GM21786 (cell line): ENCODE results near the gene GDPD2.

ENCODE experiments used
- ATAC-seq: cut with Tn5 transposase; IDR thresholded peaks from one replicate; pipeline ENCODE4 v1.9.1; 2021; ENCODE audit not compliant: unreplicated experiment

Gene GDPD2

DNA sequence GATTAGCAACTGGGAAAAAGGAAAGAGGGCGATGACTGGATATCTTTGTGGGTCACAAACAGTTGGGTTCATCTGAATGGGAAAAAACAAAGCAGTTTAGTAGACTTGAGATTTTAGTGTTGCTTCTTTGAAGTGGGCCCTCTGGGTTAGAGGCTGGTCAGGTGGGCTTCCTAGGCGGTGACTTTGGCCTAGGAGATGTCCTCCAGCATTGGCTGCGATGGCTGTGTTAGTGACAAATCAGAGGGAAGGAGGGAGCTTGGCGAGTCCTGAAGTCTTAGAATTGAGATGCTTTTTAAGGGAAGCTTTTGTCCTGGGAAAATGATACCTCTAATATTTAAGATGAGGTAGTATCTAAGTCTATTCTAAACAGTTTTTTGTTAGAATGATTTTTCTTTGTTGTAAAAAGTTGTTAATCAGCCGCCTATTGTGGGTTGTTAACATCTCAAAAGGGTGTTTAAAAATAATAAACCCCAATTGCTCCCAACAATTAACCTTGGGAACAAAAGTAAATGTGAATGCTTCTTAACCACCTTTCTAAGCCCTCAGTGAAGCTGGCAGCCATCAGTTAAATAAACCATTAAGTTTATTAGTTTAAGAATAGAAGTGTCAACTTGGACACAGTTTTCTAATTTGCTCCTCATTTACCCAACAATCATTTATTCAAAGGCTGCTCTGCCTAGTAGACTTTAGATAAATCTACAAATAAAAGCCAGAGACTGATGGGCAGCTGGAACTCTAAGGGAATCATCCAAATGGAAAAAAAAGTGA is 53.2 kb downstream of the GDPD2 start:
- ATAC-seq = no peak

DNA sequence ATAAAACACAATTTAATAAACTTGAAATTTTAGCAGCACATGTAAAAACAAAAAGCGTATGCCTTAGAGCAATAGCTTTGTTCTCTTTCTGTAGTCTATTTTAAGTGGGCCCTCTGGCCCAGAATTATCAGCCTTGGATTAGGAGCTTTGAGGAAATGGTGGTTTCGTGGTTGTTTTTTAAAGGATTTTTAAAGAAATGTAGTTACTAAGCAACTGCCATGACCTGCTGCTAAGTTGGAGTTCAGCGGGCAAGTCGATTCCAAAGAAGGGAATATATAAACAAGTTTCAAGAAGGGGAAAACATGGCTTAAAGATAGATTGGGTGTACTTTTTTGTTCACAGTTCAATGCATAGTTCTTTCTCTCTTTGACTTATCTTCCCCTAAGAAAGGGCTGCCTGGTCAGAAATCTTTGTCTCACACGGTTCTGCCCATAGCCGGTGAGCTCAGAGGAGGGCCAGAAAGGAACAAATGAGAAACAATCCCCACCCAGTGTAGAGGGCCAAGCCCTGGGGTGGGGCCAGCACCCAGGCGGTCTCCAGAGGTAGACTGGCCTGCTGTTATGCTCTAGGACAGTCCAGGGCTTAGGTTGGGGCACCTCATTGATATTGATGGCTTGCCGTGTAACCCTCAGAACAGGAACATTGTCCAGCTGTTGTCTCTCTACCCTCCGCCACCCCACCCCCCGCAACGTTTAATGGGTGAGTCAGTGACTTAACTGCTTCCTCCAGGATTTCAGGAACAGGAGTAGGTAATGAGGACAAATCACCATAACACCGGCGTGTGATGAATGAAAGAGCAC is 54.0 kb downstream of the GDPD2 start:
- no peak for ATAC-seq

DNA sequence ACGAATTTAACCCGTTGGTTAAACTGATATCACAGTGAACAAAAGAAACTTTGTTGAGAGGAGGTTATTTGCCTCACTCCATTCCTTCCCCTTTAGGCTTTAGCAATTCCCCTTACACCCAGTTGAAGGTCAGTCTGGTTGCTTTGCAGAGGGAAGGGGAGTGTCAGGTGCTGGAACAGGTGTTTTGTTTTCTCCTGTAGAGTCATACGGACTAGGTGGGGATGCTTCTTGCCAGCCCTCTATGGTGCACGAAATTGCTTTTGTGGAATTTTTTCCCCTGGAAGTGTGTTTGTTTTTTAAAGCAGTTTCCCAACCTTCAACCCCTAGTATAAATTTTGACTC is 54.6 kb downstream of the GDPD2 start:
- no peak for ATAC-seq

DNA sequence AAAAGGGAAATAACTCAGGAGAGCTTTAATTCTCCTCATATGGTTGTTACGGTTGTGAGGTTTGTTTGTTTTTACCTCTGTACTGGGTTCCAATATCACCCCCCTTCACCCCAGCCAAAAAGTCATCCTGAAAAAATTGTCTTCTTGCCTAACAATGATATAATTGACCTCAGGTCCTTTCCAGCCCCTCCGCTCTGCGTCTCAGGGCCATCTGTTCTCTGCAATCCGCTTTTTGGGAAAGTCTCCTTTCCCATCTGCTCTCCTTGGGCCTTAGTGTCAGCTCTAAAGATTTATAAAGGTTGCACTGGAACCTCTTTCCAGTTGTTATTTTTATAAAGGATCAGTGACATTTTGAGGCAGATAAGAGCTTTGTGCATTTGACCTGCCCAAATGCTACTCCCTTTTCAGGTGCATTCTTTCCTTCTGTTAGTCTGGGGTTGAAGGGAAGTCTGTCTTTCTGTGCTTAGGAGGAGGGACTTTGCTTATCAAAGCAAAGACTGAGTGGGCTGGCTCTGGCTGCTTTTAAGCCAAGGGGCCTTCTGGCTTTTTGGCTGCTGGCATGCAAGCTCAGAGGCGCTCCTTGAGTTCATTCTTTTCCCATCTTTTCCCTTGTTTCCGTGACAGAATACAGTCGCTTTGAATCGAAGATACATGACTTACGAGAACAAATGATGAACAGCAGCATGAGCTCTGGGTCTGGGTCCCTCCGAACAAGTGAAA is 55.6 kb downstream of the GDPD2 start:
- no peak for ATAC-seq

GRCh38 chrX:70479247-70479921 is 56.3 kb downstream of the GDPD2 start:
- no peak for ATAC-seq

DNA sequence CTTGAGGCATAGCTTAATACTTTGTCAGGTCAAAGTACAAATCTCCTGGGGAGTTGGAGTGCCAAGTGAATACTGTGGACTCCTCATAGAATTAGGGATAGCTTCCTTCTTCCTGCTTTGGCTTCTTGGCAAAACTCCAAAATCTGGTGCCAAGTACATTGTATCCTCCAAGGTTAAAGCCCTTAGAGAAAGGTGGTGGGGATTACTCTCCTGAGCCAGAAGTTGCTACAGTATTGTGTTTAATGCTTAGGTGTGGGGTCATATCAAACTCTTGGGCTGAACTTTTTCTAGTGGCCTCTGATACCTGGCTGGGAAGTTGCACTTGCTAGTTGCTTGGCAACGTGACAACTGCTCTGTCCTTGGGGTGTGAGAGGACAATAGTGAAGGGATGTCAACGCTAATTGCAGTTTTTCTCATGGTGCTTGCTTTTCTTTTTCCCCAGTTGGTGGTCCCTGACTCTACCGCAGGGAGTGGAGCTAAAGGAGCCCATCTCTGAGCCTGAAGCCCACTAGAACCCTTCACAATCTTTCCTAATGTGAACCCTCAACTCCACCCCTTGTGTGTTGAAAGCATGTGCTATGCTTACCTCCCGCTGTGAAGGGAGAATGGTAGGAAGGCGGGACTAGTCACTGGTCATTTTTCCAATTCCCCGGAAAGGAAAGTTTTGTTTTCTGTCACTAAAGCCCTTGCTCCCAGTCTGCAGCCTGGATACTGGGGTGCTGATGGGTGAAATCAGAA is 57.0 kb downstream of the GDPD2 start:
- no peak for ATAC-seq

- ATAC-seq = no peak
These were observed 57.5 kb downstream of the GDPD2 start for GRCh38 chrX:70480660-70481018.

- no peak for ATAC-seq
These were observed 58.6 kb downstream of the GDPD2 start for GRCh38 chrX:70481471-70482270.

- no peak for ATAC-seq
These were observed 59.2 kb downstream of the GDPD2 start for GRCh38 chrX:70482300-70482699.
